GM13977 (cell line): ENCODE results near the gene NREP.
"Not testable (repeated sequence)": the region's sequence is repeated elsewhere in the genome, so short reads cannot be mapped to it uniquely, and the experiment has no call there.

Experiments
- DNase-seq: peaks from one replicate; pipeline ENCODE4 v3.0.0; 2012; ENCODE audit warnings: low spot score
- CTCF ChIP-seq: IDR thresholded peaks from 2 replicates; pipeline ENCODE4 v1.5.1; 2012; ENCODE audit warnings: mild to moderate bottlenecking, control low read depth; ENCODE audit not compliant: insufficient read depth; ENCODE audit errors: extremely low read depth, missing control alignments
- in situ Hi-C: fragments of 300-500 bp; cut with MboI; formaldehyde crosslinking; loops from one replicate; pipeline ENCODE4 v1.12.0; 2022; ENCODE audit warnings: low sequenced_read_pairs, low pct_unique_long_range_greater_than_20kb, mixed read lengths, inconsistent platforms; ENCODE audit not compliant: unreplicated experiment

The NREP gene

GRCh38 chr5:111728941-111729340, 28.1 kb downstream of the NREP start:
- in situ Hi-C loops = no loop called here
- no peak for TF ChIP-seq CTCF
- DNase-seq = no peak

DNA sequence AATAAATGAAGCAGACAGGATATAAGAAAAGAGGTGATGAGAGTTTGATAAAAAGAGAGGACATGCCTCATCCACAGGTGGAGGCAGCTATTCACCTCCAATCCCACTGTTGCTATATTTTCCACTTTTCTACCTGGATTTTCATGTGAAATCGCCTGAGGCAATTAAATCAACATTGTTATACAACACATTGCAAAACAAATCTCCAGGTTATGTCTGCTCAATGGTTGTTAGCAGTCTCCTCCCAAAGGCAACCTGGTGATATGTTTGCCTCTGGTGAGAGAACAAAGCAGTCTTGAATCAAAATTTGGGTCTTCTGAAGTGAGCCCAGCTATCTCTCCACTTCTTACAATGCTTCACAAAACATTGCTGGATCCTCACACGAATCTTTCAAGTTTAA, 30.0 kb downstream of the NREP start:
- in situ Hi-C loops = no loop called here
- TF ChIP-seq CTCF = no peak
- no peak for DNase-seq

DNA sequence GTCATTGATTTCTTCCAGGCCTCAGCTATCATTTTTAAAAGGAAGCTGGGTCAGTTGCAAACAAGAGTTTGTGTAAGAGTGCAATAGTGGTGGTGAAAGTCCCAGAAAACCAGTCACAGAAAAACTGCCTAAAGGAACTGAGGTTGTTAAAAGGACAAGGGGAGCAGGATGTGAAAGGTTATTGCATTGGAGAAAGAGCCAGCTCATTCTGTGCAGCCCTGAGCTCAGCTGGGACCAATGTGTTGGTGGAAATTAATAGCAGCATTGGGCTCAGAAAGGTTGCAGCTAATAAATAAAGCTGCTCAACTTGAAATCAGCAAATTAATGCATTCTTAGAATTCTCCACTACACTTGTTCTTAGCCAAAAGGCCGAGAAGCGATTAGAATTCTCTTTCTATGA, 34.9 kb downstream of the NREP start:
- in situ Hi-C loops = no loop called here
- TF ChIP-seq CTCF = no peak
- no peak for DNase-seq

DNA sequence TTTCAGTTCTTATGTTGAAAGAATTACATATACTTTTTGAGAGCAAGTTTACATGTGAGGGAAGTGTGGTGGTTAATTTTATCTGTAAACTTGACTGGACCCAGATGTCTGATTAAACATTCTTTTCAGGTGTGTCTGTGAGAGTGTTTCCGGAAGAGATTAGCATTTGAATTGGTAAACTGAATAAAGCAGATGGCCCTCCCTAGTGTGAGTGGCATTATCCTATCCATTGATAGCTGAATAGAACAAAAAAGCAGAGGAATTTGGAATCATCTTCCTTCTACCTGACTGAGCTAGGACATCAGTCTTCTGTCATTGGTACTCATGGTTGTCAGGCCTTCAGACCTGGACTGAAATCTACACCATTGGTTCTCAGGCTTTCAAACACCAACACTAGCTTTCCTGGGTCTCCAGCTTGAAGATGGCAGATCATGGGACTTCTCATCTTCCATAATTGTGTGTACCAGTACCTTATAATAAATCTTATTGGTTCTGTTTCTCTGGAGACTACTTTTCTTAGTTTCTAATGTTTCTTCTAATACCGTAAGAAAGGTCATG, 36.6 kb downstream of the NREP start:
- in situ Hi-C loops = no loop called here
- DNase-seq = no peak
- TF ChIP-seq CTCF = no peak

DNA sequence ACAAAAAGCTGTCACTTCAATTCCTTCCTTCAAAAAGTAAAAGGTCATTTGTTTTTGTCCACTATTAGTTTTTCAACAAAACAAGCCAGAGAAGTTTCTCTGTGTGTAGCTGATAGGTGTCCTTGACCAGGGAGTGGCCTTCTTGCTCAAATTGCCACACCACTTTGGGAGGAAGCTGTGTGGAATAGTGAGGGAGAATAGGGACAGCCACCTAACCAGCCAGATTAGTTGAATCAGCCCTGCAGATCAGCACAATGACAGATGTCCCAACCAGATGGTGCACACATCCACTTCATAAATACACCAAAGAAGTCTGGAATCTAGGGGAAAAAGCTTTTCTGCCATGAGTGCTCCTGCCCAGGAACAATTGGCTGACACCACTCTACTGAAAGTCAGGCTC, 37.2 kb downstream of the NREP start:
- TF ChIP-seq CTCF = no peak
- in situ Hi-C loops = no loop called here

GRCh38 chr5:111716789-111717188, 40.2 kb downstream of the NREP start:
- DNase-seq, in situ Hi-C loops: not testable (repeated sequence)

More for the DNA sequence above, 37.2 kb downstream of the NREP start:
- no peak for DNase-seq

DNA sequence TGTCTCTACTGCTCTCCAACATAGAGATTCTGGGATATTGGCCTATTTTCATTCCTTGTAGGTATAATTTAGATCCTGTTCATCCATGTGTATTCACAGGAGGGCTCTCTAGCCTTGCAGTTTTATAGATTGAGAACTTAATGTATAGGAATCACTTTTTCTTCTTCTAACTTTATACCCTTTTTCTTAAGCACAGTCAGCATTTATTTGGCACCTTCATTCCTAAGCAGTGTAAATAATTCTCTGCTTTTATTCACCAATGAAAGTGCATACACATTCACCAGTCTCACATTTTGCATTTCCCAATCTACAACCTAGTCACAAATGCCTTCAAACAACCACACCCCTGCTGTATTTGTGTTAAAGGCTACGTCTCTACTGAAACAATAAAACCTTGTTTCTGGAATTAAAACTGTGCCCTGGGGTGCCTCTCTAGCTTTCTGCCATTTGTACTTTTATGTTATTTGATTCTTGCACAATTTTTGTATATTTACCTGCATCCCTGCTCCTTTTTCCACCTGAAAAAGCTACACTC, 49.3 kb downstream of the NREP start:
- DNase-seq = no peak
- no peak for TF ChIP-seq CTCF
- in situ Hi-C loops = no loop called here
